Kidney (tissue), 14 donors: ENCODE results near the gene CCDC70. TPM values are rescaled to one million over a fixed set of nuclear protein-coding genes. Genes with fewer than 3 reads are reported as not detected.

Experiments
- DNase-seq, 5 donors: peaks; one replicate each; pipeline ENCODE4 v3.0.0-alpha.2; 2013 to 2020
- FAIRE-seq: peaks from 2 replicates; lab custom pipeline; 2012; peaks lifted over from hg19 to GRCh38; lab: Jason Lieb, UNC
- H3K27ac ChIP-seq, 2 donors: one replicate each; pipeline ENCODE4 v1.7.0; 2013; ENCODE audit warnings: low read depth in 2 of 2, low read length in 2 of 2, inconsistent platforms in 1 of 2
- H3K27me3 ChIP-seq: one replicate; pipeline ENCODE4 v1.7.1; 2013; ENCODE audit warnings: low read length, inconsistent platforms; ENCODE audit not compliant: control insufficient read depth, insufficient read depth
- H3K36me3 ChIP-seq, 3 donors: one replicate each; pipeline versions ENCODE4 v1.7.0 to v1.7.1; 2013; ENCODE audit warnings: low read length in 3 of 3, control low read depth in 1 of 3, inconsistent platforms in 1 of 3; ENCODE audit not compliant: insufficient read depth in 3 of 3, control insufficient read depth in 2 of 3
- H3K4me1 ChIP-seq, 3 donors: one replicate each; pipeline versions ENCODE4 v1.7.0 to v1.7.1; 2013; ENCODE audit warnings: low read length in 3 of 3, inconsistent platforms in 1 of 3, low read depth in 1 of 3; ENCODE audit not compliant: control insufficient read depth in 2 of 3, insufficient read depth in 2 of 3
- H3K4me3 ChIP-seq, 3 donors: one replicate each; pipeline versions ENCODE4 v1.7.0 to v1.8.1; 2013; ENCODE audit warnings: low read length in 3 of 3, control low read depth in 1 of 3, inconsistent platforms in 1 of 3
- H3K9ac ChIP-seq, 3 donors: one replicate each; pipeline versions ENCODE4 v1.7.0 to v1.7.1; 2013; ENCODE audit warnings: low read length in 3 of 3, control low read depth in 1 of 3, inconsistent platforms in 1 of 3
- H3K9me3 ChIP-seq, 3 donors: one replicate each; pipeline versions ENCODE4 v1.7.0 to v1.7.1; 2013; ENCODE audit warnings: low read length in 3 of 3, control low read depth in 1 of 3, inconsistent platforms in 1 of 3; ENCODE audit not compliant: control insufficient read depth in 2 of 3, insufficient read depth in 1 of 3
- intact Hi-C: fragments of 100-400 bp; cut with DNase I; formaldehyde crosslinking; loops from one replicate; pipeline ENCODE4 v1.11.1; 2022
- polyA plus RNA-seq: library from polyadenylated mRNA; stranded (reverse); fragments of 350-450 nt; fragmentation: Illumina TruSeq; extraction: RNeasy Lipid Tissue Mini Kit (QIAGEN cat#74804); gene quantifications from one replicate; pipeline ENCODE4 v1.2.3, GENCODE V29; 2014; ENCODE audit warnings: low read depth, low replicate concordance; ENCODE audit not compliant: insufficient read depth
- total RNA-seq: library from RNA; stranded (reverse); fragmentation: NEBNext Ultra II Directional; extraction: Animal tissue kit (Norgen Biotek cat#: 25700); gene quantifications from one replicate; pipeline ENCODE4 v1.2.1, GENCODE V29; 2021
- TF ChIP-seq, protein P1 (sequence below): IDR thresholded peaks from 3 replicates; pipeline ENCODE4 v1.5.1; 2012; ENCODE audit warnings: mild to moderate bottlenecking, moderate library complexity, borderline replicate concordance; ENCODE audit not compliant: insufficient read depth; ENCODE audit errors: extremely low read depth
- donor health status: control.
- donor health status: control.
- donor health status: control.
- donor health status: control.
- donor health status: control.
- donor health status: DM: yes; HTN: yes; CAD: no.
- donor health status: Normal renal cell carcinoma (clear cell type).

CCDC70 gene
- total and polyA plus RNA-seq, 2 donors from 2014 or later: not detected

DNA sequence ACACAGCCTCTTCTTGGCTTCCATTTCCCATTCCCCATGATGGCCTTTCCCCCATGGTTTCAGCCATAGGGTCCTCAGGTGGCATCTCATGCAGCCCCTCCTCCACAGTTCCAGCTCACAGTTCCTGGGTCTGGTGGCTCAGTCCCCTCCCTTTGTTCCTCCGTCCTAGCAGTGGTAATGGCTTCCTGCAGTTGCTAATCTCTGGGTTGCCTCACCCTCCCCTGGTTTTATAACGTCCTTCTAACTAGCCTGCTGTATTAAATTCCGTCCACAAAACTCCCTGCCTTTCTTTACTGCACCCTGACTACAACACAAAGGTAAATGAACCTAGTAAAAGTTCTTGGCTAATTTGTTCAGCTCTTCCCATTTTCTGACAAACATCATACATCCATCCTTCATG, 30.9 kb downstream of the CCDC70 start:
- H3K9me3 ChIP-seq: no peaks in the 10 kb centered on the region
- H3K4me3 ChIP-seq: no peak overlapping the region
- no peak overlapping the region for H3K27ac ChIP-seq
- H3K27me3 ChIP-seq: no peaks in the 10 kb centered on the region
- no peaks in the 10 kb centered on the region for H3K36me3 ChIP-seq
- FAIRE-seq (no peak), DNase-seq (no peak)
- intact Hi-C loops: no loop called here
- H3K4me1 ChIP-seq: no peaks in the 10 kb centered on the region
- H3K9ac ChIP-seq: no peak overlapping the region
- TF ChIP-seq, protein P1, sequence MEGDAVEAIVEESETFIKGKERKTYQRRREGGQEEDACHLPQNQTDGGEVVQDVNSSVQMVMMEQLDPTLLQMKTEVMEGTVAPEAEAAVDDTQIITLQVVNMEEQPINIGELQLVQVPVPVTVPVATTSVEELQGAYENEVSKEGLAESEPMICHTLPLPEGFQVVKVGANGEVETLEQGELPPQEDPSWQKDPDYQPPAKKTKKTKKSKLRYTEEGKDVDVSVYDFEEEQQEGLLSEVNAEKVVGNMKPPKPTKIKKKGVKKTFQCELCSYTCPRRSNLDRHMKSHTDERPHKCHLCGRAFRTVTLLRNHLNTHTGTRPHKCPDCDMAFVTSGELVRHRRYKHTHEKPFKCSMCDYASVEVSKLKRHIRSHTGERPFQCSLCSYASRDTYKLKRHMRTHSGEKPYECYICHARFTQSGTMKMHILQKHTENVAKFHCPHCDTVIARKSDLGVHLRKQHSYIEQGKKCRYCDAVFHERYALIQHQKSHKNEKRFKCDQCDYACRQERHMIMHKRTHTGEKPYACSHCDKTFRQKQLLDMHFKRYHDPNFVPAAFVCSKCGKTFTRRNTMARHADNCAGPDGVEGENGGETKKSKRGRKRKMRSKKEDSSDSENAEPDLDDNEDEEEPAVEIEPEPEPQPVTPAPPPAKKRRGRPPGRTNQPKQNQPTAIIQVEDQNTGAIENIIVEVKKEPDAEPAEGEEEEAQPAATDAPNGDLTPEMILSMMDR: no peak

DNA sequence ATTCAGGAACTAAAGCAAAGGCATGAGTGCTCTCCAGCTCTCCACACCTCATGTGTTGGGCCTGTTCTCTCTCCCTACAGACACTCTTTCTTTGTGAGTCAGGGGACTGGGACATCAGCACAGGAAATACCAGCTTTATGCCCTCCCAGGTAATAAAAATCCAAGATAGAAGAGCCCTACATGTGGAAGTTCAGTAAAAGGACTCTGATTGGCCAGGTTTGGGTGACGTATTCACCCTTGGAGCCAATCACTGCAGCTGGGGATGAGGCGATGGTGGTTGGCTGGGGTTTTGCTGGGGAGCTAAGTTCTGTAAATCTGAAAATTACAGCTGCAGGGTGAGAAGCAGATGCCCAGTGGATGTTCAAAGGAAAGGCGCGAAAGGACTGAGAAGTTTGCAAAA, 32.5 kb downstream of the CCDC70 start:
- no peak overlapping the region for H3K4me3 ChIP-seq
- no peak for DNase-seq
- intact Hi-C loops: no loop called here
- no peaks in the 10 kb centered on the region for H3K9me3 ChIP-seq
- FAIRE-seq: no peak
- H3K4me1 ChIP-seq: no peaks in the 10 kb centered on the region
- H3K27ac ChIP-seq: no peak overlapping the region
- H3K9ac ChIP-seq: no peak overlapping the region
- H3K36me3 ChIP-seq: no peaks in the 10 kb centered on the region
- H3K27me3 ChIP-seq: no peaks in the 10 kb centered on the region
- TF ChIP-seq, protein P1: no peak

DNA sequence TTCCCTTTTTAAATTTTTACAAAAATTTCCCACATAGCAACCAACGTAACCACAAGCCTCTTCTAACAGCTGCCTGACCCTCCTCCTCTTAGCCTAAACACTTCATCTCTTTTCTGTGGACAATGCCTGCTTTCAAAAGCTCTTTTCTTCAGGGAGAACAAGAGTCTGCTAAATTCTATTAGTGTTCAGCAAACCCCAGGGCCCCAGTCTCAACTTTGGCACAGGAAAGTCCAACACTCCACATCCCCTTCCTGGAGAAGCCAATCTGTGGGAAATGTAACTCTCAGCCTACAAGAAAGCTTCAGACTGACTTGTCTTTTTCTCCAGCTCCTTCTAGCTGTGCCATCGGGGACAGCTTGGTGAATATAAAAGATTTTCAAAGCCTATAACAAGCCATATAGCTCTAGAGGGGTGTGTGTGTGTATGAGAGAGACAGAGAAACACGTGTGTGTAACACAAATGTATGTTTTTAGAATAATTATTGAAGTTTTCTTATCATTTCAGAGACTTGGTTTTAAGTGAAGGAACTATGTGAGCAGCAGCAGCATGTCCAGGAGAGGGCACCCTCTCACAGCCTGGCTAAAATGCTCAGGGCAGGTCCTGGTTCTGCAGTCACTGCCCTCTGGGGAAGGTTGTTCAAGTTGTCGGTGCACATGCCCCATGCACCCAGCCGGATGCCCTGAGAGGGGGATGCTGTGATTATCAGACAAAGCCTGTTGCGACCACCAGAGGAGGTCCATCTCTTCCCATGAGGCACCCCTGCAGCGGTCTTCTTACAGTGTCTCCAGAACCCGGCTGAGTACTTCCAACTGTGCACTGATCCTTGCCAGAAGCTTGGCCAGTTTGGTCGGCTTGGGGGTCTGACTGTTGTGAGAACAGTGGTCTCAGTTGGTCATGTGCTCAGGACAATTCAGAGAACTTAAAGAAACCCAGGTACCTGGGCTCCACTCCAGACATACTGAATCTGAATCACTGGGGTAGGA, 34.4 kb downstream of the CCDC70 start:
- FAIRE-seq: no peak
- TF ChIP-seq, protein P1: peak; percentile 68
- DNase-seq: peak in 4 of 5 donors; percentile 52 to 69 (median 62)
- intact Hi-C loops: no loop called here
- no peaks in the 10 kb centered on the region for H3K27me3 ChIP-seq
- no peaks in the 10 kb centered on the region for H3K4me1 ChIP-seq
- no peaks in the 10 kb centered on the region for H3K9me3 ChIP-seq
- H3K36me3 ChIP-seq: no peaks in the 10 kb centered on the region
- no peak overlapping the region for H3K9ac ChIP-seq
- H3K4me3 ChIP-seq: no peak overlapping the region
- H3K27ac ChIP-seq: no peak overlapping the region
